Fibroblast of pulmonary artery (primary cell): ENCODE data around the gene NAA40.

Experiments used
- DNase-seq: peaks from one replicate; pipeline ENCODE4 v3.0.0-alpha.2; 2010; ENCODE audit warnings: low read depth
- H3K4me3 ChIP-seq: replicated peaks from 2 replicates; pipeline ENCODE4 v1.5.1; 2011; ENCODE audit warnings: low read depth, mild to moderate bottlenecking, control low read depth, low read length, moderate library complexity
- TF ChIP-seq, protein P1 (sequence below): IDR thresholded peaks from 2 replicates; pipeline ENCODE4 v1.5.1; 2011; ENCODE audit warnings: mild to moderate bottlenecking, control low read depth, low read length, inconsistent platforms; ENCODE audit errors: missing control alignments

The NAA40 gene

DNA sequence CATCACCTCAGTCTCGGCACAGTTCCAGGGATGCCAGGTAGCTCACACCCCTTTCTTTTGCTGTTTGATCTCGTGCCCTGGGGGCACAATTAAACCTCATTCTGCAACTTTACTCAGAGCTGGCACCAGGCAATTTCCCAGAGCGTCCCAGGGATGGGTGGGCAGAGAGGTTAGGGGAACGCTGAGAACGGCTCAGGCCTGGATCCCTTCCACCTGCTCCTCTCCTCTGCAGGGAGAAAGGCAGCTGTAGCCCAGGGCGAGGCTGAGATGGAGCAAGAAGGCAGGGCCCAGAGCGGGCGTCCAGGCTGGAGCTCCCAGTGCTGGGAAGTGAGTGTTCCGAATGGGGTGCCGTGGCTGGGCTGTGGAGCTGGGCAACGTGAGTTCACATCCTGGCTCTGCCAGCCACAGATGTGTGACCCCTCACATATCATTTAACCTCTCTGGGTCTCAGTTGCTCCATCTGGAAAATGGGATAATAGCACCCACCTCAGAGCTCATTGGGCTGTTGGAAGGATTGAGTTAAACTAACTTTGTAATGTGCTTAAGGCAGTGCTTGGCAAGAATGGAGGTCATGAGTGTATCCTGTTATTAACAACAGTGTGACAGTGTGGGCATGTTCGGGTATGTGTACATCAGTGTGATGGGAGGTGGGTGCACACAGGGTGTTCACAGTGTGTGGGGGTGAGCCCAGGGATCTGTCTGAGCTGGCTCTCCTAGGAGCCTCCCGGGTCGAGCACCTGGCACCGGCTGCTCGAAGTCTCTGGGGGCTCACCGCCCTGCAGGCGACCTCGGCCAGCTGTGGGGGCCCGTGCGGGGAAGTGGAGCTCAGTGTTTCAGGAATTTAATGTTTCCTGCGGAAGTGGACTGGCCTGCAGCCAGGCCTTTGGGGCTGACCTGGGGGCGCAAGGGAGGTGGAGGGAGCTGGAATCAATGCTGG lies 63.0 kb downstream of the NAA40 start:
- no peak overlapping the region for H3K4me3 ChIP-seq
- TF ChIP-seq, protein P1, sequence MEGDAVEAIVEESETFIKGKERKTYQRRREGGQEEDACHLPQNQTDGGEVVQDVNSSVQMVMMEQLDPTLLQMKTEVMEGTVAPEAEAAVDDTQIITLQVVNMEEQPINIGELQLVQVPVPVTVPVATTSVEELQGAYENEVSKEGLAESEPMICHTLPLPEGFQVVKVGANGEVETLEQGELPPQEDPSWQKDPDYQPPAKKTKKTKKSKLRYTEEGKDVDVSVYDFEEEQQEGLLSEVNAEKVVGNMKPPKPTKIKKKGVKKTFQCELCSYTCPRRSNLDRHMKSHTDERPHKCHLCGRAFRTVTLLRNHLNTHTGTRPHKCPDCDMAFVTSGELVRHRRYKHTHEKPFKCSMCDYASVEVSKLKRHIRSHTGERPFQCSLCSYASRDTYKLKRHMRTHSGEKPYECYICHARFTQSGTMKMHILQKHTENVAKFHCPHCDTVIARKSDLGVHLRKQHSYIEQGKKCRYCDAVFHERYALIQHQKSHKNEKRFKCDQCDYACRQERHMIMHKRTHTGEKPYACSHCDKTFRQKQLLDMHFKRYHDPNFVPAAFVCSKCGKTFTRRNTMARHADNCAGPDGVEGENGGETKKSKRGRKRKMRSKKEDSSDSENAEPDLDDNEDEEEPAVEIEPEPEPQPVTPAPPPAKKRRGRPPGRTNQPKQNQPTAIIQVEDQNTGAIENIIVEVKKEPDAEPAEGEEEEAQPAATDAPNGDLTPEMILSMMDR: no peak
- DNase-seq: peak; percentile 57

DNA sequence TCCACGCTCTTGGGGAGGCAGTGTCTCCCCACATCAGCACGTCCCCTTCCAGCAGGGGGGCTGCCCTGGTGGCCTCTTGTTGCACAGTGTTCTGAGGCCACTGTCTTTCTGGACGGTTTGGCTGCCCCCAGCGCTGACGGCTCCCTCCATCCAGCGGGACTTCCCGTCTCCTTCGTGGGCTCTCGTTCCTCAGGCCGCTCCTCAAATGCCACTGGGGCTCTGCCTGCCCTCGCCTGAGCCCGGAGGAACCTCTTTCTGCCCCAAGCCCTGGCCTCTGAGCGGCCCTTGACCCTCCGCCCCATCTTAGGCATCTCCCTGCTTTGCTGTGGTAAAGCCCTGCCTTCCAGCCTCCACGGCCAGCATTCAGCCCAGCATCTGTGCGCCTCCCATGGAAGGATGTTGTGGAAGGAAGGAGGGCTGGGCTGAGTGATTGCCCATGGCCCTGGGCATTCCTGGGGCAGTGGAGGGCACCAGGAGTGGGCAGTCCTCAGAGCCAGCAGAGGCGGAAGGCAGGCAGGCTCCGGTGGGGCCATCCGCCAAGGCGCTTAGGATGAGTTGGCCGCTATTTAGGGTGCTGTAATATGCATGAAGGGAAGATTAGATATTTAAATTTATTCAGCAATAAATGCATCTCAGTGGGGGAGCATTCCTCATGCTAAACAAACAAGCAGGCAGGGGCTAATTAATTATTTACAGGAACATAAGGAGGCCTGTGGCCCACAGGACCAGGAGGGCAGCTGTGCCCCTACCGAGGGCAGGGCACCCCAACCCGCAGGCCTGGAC lies 65.2 kb downstream of the NAA40 start:
- no peak overlapping the region for H3K4me3 ChIP-seq
- TF ChIP-seq, protein P1: no peak
- DNase-seq: no peak

DNA sequence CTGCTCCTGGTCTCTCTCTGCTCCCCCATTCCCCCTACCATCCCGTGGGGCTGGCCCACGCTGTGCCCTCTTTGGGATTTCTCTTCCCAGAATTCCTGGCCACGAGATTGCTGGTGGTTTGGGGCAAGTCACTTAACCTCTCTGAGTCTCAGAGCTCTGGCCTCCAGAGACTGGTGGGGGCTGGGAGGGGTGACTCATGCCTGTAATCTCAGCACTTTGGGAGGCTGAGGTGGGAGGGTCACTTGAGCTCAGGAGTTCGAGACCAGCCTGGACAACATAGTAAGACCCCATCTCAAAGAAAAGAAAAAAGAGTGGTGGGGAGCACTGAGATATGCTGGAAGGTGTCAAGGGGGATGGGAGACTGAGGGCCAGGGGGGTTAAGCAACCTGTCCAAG lies 65.8 kb downstream of the NAA40 start:
- TF ChIP-seq, protein P1: no peak
- no peak overlapping the region for H3K4me3 ChIP-seq
- no peak for DNase-seq

DNA sequence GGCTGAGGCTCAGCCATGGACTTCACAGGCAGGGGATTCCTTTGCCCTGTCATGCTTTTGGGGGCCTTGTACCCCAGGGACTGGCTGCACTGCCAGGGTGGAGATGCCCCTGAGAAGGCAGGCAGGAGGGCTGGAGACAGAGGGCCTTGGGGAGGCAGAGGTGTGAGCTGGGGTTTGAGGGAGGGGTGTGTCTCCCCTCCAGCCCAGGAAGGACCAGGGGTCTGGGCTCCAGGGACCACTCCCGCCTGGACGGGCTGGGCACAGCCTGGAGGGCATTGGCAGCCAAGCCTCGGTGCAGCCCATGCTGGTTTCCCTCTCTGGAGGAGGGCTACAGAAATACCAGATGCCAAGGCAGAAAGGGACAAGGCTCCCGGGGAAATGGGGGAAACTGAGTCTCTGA lies 66.9 kb downstream of the NAA40 start:
- no peak for DNase-seq
- H3K4me3 ChIP-seq: no peak overlapping the region
- TF ChIP-seq, protein P1: no peak

DNA sequence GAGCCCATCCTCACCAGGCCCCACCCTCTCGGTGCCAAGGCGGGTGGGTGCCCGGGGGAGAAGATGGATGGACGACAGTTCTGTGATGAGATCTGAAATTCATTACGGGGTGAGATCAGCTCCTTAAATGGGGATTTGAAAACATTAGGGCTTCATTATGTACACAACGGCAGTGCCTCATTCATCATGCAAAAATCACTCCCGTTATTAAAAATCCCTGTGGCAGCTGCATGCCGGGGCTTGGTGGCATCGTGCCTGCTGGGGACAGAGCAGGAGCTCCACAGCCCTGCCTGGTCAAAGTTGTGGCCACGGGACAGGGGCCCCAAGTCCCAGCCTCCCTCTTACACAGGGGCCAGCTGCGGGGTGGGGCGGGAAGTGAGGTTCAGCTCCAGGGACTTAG lies 67.6 kb downstream of the NAA40 start:
- no peak for DNase-seq
- TF ChIP-seq, protein P1: no peak
- H3K4me3 ChIP-seq: no peak overlapping the region
